ENCODE measurements around the gene IMMP2L. TPM values are rescaled to one million over a fixed set of nuclear protein-coding genes. Genes with fewer than 3 reads are reported as not detected.

IMMP2L gene
- total and polyA plus RNA-seq, 4 experiments from 2014 or later, result 23.5 to 32.2 (median 29.5) TPM

GRCh38 chr7:110871856-110872255, 690.4 kb downstream of the IMMP2L start:
- ChIA-PET CTCF (ENCODE audit: partially characterized antibody) (no interaction called here), POLR2A (ENCODE audit: partially characterized antibody) (no interaction called here)
- H3K4me1 ChIP-seq (ENCODE audit: insufficient read depth, low read length), result no peaks in the 10 kb centered on the region
- H3K36me3 ChIP-seq (ENCODE audit: insufficient read depth, low read length), result no peaks in the 10 kb centered on the region
- H3K27ac ChIP-seq (ENCODE audit: low read depth, low read length), result no peak overlapping the region
- Mint-ChIP-seq H3K27me3 (no peaks in the 10 kb centered on the region), H3K27ac (no peak overlapping the region), H3K36me3 (peaks cover 0 to 16% of the 10 kb centered on the region in 2 donors), H3K9me3 (peaks cover 0 to 9% (median 3%) of the 10 kb centered on the region in 8 donors), H3K4me1 (no peaks in the 10 kb centered on the region), H3K4me3 (no peak overlapping the region)
- no peaks in the 10 kb centered on the region for H3K9me3 ChIP-seq (ENCODE audit: control insufficient read depth in 1 of 2, low read length in 2 of 2)
- H3K27me3 ChIP-seq (ENCODE audit: insufficient read depth, low read length), result no peaks in the 10 kb centered on the region
- intact Hi-C loops (cut with micrococcal nuclease), result no loop called here
- H3K4me3 ChIP-seq (ENCODE audit: low read length in 2 of 2), result no peak overlapping the region
- no peak for DNase-seq

GRCh38 chr7:110870926-110871325, 691.4 kb downstream of the IMMP2L start:
- no peaks in the 10 kb centered on the region for H3K27me3 Mint-ChIP-seq
- DNase-seq, result no peak
- H3K4me3 Mint-ChIP-seq, result no peak overlapping the region
- CTCF ChIA-PET (ENCODE audit: partially characterized antibody), result no interaction called here
- peaks cover 0 to 11% (median 4%) of the 10 kb centered on the region in 8 donors for H3K9me3 Mint-ChIP-seq
- Histone ChIP-seq H3K27me3 (ENCODE audit: insufficient read depth, low read length) (no peaks in the 10 kb centered on the region), H3K36me3 (ENCODE audit: insufficient read depth, low read length) (no peaks in the 10 kb centered on the region), H3K27ac (ENCODE audit: low read depth, low read length) (no peak overlapping the region), H3K4me1 (ENCODE audit: insufficient read depth, low read length) (no peaks in the 10 kb centered on the region), H3K9me3 (ENCODE audit: control insufficient read depth in 1 of 2, low read length in 2 of 2) (no peaks in the 10 kb centered on the region), H3K4me3 (ENCODE audit: low read length in 2 of 2) (no peak overlapping the region)
- H3K36me3 Mint-ChIP-seq, result peaks cover 2 to 16% of the 10 kb centered on the region in 2 donors
- H3K27ac Mint-ChIP-seq, result no peak overlapping the region
- intact Hi-C loops (cut with micrococcal nuclease), result no loop called here
- no peaks in the 10 kb centered on the region for H3K4me1 Mint-ChIP-seq
- POLR2A ChIA-PET (ENCODE audit: partially characterized antibody), result no interaction called here

GRCh38 chr7:110868458-110868857, 693.8 kb downstream of the IMMP2L start:
- peaks cover 2 to 11% of the 10 kb centered on the region in 2 donors for H3K36me3 Mint-ChIP-seq
- Histone ChIP-seq H3K36me3 (ENCODE audit: insufficient read depth, low read length) (no peaks in the 10 kb centered on the region), H3K4me1 (ENCODE audit: insufficient read depth, low read length) (no peaks in the 10 kb centered on the region), H3K27ac (ENCODE audit: low read depth, low read length) (no peak overlapping the region), H3K4me3 (ENCODE audit: low read length in 2 of 2) (no peak overlapping the region), H3K9me3 (ENCODE audit: control insufficient read depth in 1 of 2, low read length in 2 of 2) (no peaks in the 10 kb centered on the region), H3K27me3 (ENCODE audit: insufficient read depth, low read length) (no peaks in the 10 kb centered on the region)
- peaks cover 0 to 11% (median 4%) of the 10 kb centered on the region in 8 donors for H3K9me3 Mint-ChIP-seq
- no peak overlapping the region for H3K27ac Mint-ChIP-seq
- H3K4me3 Mint-ChIP-seq, result no peak overlapping the region
- CTCF ChIA-PET (ENCODE audit: partially characterized antibody), result no interaction called here
- H3K4me1 Mint-ChIP-seq, result no peaks in the 10 kb centered on the region
- H3K27me3 Mint-ChIP-seq, result no peaks in the 10 kb centered on the region
- no peak for DNase-seq
- intact Hi-C loops (cut with micrococcal nuclease), result no loop called here
- POLR2A ChIA-PET (ENCODE audit: partially characterized antibody), result no interaction called here

- H3K27ac ChIP-seq (ENCODE audit: low read depth, low read length), result no peak overlapping the region
- intact Hi-C loops (cut with micrococcal nuclease), result no loop called here
- peaks cover 0 to 11% (median 4%) of the 10 kb centered on the region in 8 donors for H3K9me3 Mint-ChIP-seq
- no peak overlapping the region for H3K4me3 ChIP-seq (ENCODE audit: low read length in 2 of 2)
- H3K36me3 ChIP-seq (ENCODE audit: insufficient read depth, low read length), result no peaks in the 10 kb centered on the region
- H3K27ac Mint-ChIP-seq, result no peak overlapping the region
- POLR2A ChIA-PET (ENCODE audit: partially characterized antibody), result no interaction called here
- H3K9me3 ChIP-seq (ENCODE audit: control insufficient read depth in 1 of 2, low read length in 2 of 2), result no peaks in the 10 kb centered on the region
- H3K36me3 Mint-ChIP-seq, result peaks cover 2 to 18% of the 10 kb centered on the region in 2 donors
- no peaks in the 10 kb centered on the region for H3K27me3 ChIP-seq (ENCODE audit: insufficient read depth, low read length)
- CTCF ChIA-PET (ENCODE audit: partially characterized antibody), result no interaction called here
- H3K4me1 ChIP-seq (ENCODE audit: insufficient read depth, low read length), result no peaks in the 10 kb centered on the region
- no peak for DNase-seq
- H3K27me3 Mint-ChIP-seq, result no peaks in the 10 kb centered on the region
- no peak overlapping the region for H3K4me3 Mint-ChIP-seq
- no peaks in the 10 kb centered on the region for H3K4me1 Mint-ChIP-seq
Measured at GRCh38 chr7:110867771-110868170, 694.5 kb downstream of the IMMP2L start.

- H3K4me3 Mint-ChIP-seq, result no peak overlapping the region
- no peak overlapping the region for H3K27ac Mint-ChIP-seq
- H3K4me1 Mint-ChIP-seq, result no peaks in the 10 kb centered on the region
- no peaks in the 10 kb centered on the region for H3K9me3 ChIP-seq (ENCODE audit: control insufficient read depth in 1 of 2, low read length in 2 of 2)
- no peak overlapping the region for H3K4me3 ChIP-seq (ENCODE audit: low read length in 2 of 2)
- no peaks in the 10 kb centered on the region for H3K4me1 ChIP-seq (ENCODE audit: insufficient read depth, low read length)
- H3K27me3 ChIP-seq (ENCODE audit: insufficient read depth, low read length), result no peaks in the 10 kb centered on the region
- ChIA-PET POLR2A (ENCODE audit: partially characterized antibody) (no interaction called here), CTCF (ENCODE audit: partially characterized antibody) (no interaction called here)
- peaks cover 2 to 19% of the 10 kb centered on the region in 2 donors for H3K36me3 Mint-ChIP-seq
- no peaks in the 10 kb centered on the region for H3K36me3 ChIP-seq (ENCODE audit: insufficient read depth, low read length)
- no peak overlapping the region for H3K27ac ChIP-seq (ENCODE audit: low read depth, low read length)
- no peaks in the 10 kb centered on the region for H3K27me3 Mint-ChIP-seq
- peaks cover 0 to 9% (median 4%) of the 10 kb centered on the region in 8 donors for H3K9me3 Mint-ChIP-seq
- intact Hi-C loops (cut with micrococcal nuclease), result no loop called here
- DNase-seq, result no peak
Measured at GRCh38 chr7:110863258-110863657, 699.0 kb downstream of the IMMP2L start.

- intact Hi-C loops (cut with micrococcal nuclease), result no loop called here
- no peak overlapping the region for H3K27ac ChIP-seq (ENCODE audit: low read depth, low read length)
- DNase-seq, result no peak
- H3K4me1 ChIP-seq (ENCODE audit: insufficient read depth, low read length), result no peaks in the 10 kb centered on the region
- no peak overlapping the region for H3K4me3 ChIP-seq (ENCODE audit: low read length in 2 of 2)
- no peaks in the 10 kb centered on the region for H3K9me3 ChIP-seq (ENCODE audit: control insufficient read depth in 1 of 2, low read length in 2 of 2)
- no peaks in the 10 kb centered on the region for H3K27me3 Mint-ChIP-seq
- H3K36me3 ChIP-seq (ENCODE audit: insufficient read depth, low read length), result no peaks in the 10 kb centered on the region
- H3K27ac Mint-ChIP-seq, result no peak overlapping the region
- peaks cover 0 to 3% (median under 1%) of the 10 kb centered on the region in 8 donors for H3K9me3 Mint-ChIP-seq
- ChIA-PET CTCF (ENCODE audit: partially characterized antibody) (no interaction called here), POLR2A (ENCODE audit: partially characterized antibody) (no interaction called here)
- H3K4me3 Mint-ChIP-seq, result no peak overlapping the region
- no peaks in the 10 kb centered on the region for H3K27me3 ChIP-seq (ENCODE audit: insufficient read depth, low read length)
- H3K36me3 Mint-ChIP-seq, result peaks cover 2 to 9% of the 10 kb centered on the region in 2 donors
- H3K4me1 Mint-ChIP-seq, result no peaks in the 10 kb centered on the region
Measured at GRCh38 chr7:110861163-110861562, 701.1 kb downstream of the IMMP2L start.

- no peaks in the 10 kb centered on the region for H3K9me3 Mint-ChIP-seq
- no peaks in the 10 kb centered on the region for H3K4me1 ChIP-seq (ENCODE audit: insufficient read depth, low read length)
- H3K27ac Mint-ChIP-seq, result peak overlapping the region in 1 of 7 donors; percentile 10
- H3K36me3 Mint-ChIP-seq, result no peaks in the 10 kb centered on the region
- H3K27me3 ChIP-seq (ENCODE audit: insufficient read depth, low read length), result no peaks in the 10 kb centered on the region
- POLR2A ChIA-PET (ENCODE audit: partially characterized antibody), result no interaction called here
- H3K4me3 ChIP-seq (ENCODE audit: low read length in 2 of 2), result no peak overlapping the region
- intact Hi-C loops (cut with micrococcal nuclease), result no loop called here
- no peak overlapping the region for H3K4me3 Mint-ChIP-seq
- CTCF ChIA-PET (ENCODE audit: partially characterized antibody), result no interaction called here
- no peaks in the 10 kb centered on the region for H3K27me3 Mint-ChIP-seq
- no peak for DNase-seq
- no peaks in the 10 kb centered on the region for H3K9me3 ChIP-seq (ENCODE audit: control insufficient read depth in 1 of 2, low read length in 2 of 2)
- H3K36me3 ChIP-seq (ENCODE audit: insufficient read depth, low read length), result no peaks in the 10 kb centered on the region
- no peaks in the 10 kb centered on the region for H3K4me1 Mint-ChIP-seq
- H3K27ac ChIP-seq (ENCODE audit: low read depth, low read length), result no peak overlapping the region
Measured at GRCh38 chr7:110857106-110857505, 705.2 kb downstream of the IMMP2L start.

GRCh38 chr7:110856704-110857103, 705.6 kb downstream of the IMMP2L start:
- Mint-ChIP-seq H3K27ac (no peak overlapping the region), H3K36me3 (no peaks in the 10 kb centered on the region), H3K4me3 (no peak overlapping the region), H3K27me3 (no peaks in the 10 kb centered on the region), H3K9me3 (no peaks in the 10 kb centered on the region), H3K4me1 (no peaks in the 10 kb centered on the region)
- no peaks in the 10 kb centered on the region for H3K27me3 ChIP-seq (ENCODE audit: insufficient read depth, low read length)
- no peak for DNase-seq
- H3K36me3 ChIP-seq (ENCODE audit: insufficient read depth, low read length), result no peaks in the 10 kb centered on the region
- H3K4me3 ChIP-seq (ENCODE audit: low read length in 2 of 2), result no peak overlapping the region
- POLR2A ChIA-PET (ENCODE audit: partially characterized antibody), result no interaction called here
- CTCF ChIA-PET (ENCODE audit: partially characterized antibody), result no interaction called here
- no peak overlapping the region for H3K27ac ChIP-seq (ENCODE audit: low read depth, low read length)
- no peaks in the 10 kb centered on the region for H3K9me3 ChIP-seq (ENCODE audit: control insufficient read depth in 1 of 2, low read length in 2 of 2)
- intact Hi-C loops (cut with micrococcal nuclease), result no loop called here
- H3K4me1 ChIP-seq (ENCODE audit: insufficient read depth, low read length), result no peaks in the 10 kb centered on the region
